SW480 (cell line): ENCODE data around the gene IL17RD.
"Not testable (repeated sequence)": the region's sequence is repeated elsewhere in the genome, so short reads cannot be mapped to it uniquely, and the experiment has no call there.

Source experiments
- DNase-seq: peaks from one replicate; pipeline ENCODE4 v3.0.0-alpha.2; 2016; ENCODE audit warnings: low spot score

IL17RD gene

GRCh38 chr3:57093489-57093888, 71.7 kb downstream of the IL17RD start:
- DNase-seq, result no peak

- DNase-seq, result no peak
These were observed 73.5 kb downstream of the IL17RD start for GRCh38 chr3:57091521-57092273.

DNA sequence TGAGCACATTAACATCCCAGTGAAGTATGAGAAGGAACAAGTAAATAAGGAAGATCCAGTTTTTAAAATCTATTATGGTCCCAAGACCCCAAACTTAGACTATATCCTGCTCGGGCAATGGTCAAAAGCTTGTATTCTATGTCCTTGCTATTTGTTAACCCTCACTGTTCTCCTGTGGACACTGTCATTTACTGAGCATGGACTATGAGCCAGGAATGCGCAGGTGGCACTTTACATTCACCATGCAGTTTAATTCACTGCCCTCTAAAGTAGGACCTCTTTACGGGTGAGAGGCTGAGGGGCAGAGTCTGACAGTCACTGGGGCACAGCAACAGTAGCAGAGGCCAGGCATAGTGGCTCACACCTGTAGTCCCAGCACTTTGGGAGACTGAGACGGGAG, 76.1 kb downstream of the IL17RD start:
- DNase-seq, result no peak

DNA sequence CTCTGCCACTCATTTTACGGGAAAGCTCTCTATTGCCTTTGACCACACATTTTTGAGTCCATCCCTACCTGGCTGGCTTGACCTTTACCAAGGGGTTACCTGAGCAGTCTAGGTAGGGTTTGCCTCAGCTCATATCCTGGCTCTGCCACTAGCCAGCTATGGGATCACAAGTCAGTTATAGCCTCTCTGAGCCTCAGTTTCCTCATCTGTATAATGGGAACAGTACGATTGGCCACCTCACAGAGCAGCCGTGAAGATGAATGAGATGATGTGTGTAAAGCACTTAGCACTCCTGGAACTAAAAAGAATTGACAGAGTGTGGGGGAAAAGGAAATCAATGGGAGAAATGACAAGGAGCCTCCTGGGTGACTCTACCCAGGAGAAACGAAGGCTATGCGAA, 76.7 kb downstream of the IL17RD start:
- no peak for DNase-seq

DNA sequence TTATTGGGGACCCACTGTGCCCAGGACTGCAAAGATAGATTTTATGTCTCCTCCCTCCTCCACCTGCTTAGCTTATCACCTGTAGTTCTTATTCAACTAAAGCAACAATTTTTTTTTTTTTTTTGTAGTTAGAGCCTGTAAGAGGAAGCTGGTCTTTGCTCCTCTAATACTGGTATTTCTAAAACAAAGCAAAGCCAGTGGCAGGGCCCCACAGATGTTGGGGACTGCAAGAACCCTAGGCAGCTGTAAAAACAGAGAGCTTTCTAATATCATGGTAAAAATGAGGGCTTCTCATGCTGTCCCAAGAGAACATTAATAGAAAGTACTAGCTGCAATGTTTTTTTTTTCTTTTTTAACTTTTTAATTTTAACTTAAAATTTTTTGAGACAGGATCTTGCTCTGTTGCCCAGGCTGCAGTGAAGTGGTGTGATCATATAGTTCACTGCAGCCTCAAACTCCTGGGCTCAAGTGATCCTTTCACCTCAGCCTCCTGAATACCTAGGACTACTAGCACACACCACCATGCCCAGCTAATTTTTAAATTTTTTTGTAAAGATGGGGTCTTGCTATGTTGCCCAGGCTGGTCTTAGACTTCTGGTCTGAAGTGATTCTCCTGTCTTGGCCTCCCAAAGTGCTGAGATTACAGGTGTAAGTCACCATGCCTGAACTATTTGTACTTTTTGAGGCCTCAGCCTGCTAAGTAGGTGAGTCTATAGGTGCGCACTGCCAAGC, 77.6 kb downstream of the IL17RD start:
- no peak for DNase-seq

- no peak for DNase-seq
These were observed 79.0 kb downstream of the IL17RD start for GRCh38 chr3:57086201-57086600.

DNA sequence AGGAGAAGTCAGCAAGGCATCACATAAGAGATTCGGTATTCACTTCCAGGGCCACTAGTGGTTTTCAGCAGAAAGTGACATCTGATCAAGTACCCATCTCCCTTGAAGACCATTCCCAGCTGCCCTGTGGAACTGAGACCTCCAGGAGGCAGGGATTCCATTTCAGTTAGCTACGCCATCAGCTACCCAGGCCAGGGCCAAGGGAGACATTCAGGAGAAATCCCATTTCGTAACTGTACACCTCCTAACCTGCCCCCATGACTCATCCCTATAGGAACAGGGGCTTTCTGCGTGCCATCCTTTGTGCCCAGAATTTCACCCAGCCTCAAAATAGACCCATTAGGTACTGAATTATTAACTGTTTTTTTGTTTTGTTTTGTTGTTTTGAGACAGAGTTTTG, 79.9 kb downstream of the IL17RD start:
- DNase-seq, result no peak

- not testable (repeated sequence) for DNase-seq
These were observed 81.7 kb downstream of the IL17RD start for GRCh38 chr3:57083266-57083995.

- no peak for DNase-seq
These were observed 82.7 kb downstream of the IL17RD start for GRCh38 chr3:57082481-57082880.

GRCh38 chr3:57081173-57081572, 84.0 kb downstream of the IL17RD start:
- DNase-seq, result no peak

DNA sequence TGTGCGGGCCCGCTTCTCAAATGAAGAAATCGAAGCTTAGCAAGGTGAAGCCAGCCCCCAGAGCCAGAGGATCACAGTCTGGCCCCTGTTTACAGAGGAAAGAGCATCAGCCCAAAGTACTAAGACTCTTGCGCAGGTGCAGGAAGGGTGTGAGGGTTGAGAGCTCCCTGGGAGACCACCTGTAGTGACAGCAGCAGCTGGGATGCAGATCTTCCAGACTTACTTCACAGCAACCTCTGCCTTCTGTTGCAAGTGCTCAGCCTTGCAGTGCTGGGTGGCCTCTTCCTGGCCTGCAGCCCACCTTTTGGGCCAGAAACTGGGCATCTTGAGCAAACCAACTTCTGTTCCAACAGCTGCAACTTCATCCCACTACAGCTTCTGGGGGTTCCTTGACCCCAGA, 85.0 kb downstream of the IL17RD start:
- DNase-seq, result no peak

DNA sequence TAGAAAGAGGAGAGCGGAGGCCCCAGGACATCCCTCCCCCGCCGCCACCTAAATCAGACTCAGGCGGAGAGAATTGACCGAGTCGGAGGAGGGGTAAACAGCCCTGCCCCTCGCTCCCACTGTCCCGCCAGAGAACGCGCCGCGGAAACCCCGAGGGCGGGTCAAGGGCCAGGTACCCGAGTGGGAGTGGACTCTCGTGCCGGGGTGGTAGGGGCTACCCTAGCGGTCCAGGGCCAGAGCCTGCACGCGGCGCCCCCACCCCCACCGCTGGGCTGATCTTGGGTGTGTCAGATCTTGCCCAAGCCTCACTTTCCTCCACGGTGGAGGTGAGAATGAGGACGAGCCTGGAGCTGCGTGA, 85.7 kb downstream of the IL17RD start:
- no peak for DNase-seq

DNA sequence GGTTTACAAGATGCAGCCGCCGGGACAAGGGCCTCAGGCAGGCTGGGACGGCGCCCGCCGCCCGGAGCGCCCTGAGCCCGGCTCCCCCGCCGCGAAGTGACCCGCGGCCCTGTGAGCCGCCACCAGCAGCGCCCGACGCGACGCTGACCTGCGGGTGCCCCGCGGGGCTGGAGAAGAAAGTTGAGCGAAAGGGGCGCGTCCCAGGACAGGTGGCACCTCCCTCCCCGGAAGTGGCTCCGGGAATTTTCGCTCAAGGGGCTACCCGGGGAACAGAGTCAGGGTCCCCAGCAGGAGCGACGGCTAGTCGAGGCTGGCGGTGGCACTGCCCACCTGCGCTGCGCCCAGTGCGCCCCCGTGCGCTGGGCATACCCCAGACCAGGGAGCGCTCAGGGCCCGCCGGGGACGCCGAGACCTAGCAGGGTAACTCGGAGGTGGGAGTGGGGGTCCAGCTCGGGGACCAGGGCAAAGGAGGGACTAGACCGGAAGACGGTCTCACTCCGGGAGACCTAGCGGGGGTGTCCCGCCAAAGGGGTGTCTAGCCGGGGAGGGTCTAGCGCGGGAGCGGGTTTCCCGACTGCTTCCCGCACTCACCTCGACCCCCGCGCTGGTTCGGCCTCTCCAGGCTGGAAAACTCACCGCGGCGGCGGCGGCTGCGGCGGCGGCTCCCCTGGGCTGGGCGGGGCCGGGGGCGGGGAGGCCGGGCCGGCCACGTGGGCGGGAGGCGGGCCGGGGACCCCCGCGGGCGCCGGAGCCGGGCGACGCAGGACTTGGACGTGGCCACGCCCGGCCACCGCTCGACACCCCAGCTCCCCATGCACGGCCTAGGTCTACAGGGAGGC, 86.3 kb downstream of the IL17RD start:
- DNase-seq, result peak; percentile 71

DNA sequence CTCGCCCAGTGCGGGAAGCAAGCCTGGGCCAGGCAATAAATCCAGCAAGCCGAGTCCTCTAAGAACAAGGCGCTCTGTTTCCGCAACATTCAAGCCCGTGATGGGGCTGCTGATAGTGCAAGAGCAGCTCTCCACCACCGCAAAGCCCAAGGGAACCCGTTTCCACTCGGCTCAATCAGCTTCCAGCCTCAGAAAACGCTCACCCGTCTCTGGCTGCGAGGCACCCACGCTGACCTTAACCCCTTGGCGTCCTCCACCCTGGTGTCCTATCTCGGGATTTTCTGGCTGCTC, 86.9 kb downstream of the IL17RD start:
- DNase-seq, result peak; percentile 66

DNA sequence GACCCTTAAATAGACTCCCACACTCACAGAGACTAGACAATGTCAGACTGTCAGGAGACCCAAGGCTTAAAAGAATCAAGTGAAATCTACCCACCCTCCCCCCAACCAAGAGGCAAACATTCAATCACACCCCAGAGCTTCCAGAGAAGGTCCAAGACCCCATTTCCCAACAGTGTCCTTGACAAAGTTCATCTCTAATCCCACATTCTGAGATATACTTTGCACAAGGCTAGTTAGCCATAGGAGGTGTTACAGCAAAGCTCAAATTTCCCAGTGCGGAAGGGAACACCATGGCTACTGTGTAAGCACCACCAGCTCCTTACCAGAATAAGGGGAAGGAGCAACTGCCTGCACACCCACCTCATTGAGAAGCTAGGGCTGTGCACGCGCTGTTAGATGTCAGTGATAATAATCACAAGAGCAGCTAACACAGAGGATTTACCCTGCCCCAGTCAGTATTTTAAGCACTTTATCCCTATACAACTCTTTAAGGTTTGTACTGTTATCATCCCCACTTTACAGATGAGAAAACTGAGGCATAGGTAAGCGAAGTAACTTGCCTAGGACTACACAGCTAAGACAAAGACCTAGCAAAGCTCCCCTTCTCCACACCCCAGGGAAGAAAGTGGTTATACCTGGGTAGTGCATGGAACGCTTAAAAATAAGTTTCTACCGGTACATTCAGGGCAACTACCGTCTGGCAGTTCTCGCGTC, 87.4 kb downstream of the IL17RD start:
- DNase-seq, result no peak

DNA sequence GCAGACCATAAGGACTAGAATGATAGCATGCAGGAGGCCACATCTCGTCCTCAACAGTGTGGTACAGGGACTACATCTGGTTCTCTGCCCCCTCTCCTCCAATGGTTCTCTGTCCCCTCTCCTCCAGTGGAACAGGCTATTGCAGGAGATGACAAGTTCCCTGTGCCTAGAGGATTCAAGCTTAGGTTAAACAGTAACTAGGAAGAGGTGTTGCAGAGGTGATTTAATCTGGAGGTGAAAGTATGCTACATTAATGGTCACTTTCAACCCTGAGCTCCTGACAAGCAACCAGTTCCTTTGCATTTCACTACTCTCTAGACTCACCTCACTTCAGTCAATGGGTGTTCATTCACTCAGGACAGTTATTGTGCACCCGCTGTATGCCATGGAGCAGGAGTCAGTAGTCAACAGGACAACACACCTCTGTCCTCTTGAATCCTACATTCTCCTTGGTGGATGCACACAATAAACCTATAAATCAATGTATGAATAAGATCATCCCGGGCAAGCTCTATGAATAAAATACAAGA, 88.7 kb downstream of the IL17RD start:
- no peak for DNase-seq

GRCh38 chr3:57074135-57074534, 91.0 kb downstream of the IL17RD start:
- no peak for DNase-seq

DNA sequence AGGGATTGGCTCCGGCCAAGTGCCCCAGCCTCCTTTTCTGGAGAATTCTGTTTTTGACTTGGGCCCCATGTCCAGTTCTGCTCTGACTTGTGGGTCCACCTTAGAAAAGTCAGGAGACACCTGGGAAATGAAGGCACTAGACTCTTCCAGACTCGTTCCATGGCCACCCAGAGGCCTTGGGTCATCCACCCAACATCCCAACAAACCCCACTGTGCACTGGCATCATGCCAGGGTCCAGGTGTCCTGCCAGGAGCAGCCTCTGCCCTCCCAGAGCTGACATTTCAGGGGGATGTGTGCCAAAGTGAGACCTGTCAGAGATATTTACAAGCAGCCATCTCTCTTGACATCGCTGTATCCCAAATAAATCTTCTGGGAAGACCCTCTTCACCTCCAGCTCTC, 91.5 kb downstream of the IL17RD start:
- DNase-seq, result no peak

- no peak for DNase-seq
These were observed 95.7 kb downstream of the IL17RD start for GRCh38 chr3:57069503-57069902.

DNA sequence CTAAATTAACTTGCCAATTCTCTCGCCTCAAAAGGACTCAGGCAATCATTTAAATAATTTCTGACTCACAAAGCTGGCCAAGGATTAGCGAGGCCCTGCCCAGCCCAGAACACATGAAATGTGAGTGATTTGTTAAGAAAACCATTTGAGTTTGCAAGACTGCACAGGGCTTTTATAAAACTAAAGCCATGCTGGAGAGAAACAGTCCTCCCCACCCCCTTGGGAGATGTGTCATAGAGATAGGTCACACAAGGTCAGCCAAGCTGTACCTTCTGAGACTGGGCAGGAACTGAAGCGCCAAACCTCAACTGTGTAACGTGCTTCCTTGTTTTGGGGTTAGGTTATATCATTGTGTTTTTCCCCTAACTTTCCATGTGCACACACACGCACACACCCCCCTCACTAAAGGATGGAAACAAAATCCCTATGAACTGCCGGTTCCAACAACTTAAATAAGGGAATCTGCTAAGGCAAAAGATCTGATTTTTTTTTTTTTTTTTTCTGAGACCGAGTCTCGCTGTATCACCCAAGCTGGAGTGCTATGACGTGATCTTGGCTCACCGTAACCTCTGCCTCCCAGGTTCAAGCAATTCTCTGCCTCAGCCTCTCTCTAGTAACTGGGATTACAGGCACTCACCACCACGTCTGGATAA, 96.6 kb downstream of the IL17RD start:
- peak; percentile 50 for DNase-seq

- DNase-seq, result no peak
These were observed 98.7 kb downstream of the IL17RD start for GRCh38 chr3:57066471-57066870.
